Measurements from ENCODE around the gene BUB3.

DNA sequence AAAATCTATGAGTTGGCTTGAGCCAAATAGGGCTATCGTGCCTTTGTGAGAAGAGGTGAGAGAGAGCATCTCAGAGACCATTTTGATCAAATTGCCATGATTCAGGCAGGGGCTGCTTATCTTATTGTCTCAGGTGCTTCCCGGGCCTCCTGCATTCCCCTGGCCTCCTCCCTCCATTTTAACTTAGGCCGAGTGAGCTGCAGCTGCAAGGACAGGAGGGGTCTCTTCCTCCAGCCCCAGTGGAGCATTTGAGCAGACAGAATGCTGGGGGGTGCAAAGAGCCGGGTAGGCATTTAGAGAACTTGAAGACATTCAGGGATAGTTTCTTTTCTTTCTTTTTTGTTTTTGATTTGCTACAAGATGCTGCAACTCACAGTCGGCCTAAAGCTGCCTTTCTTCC lies 59.0 kb downstream of the BUB3 start:
- TF ChIP-seq POLR2A (IDR thresholded peaks at IDR 0.05): no peak
- TF ChIP-seq, protein P1, sequence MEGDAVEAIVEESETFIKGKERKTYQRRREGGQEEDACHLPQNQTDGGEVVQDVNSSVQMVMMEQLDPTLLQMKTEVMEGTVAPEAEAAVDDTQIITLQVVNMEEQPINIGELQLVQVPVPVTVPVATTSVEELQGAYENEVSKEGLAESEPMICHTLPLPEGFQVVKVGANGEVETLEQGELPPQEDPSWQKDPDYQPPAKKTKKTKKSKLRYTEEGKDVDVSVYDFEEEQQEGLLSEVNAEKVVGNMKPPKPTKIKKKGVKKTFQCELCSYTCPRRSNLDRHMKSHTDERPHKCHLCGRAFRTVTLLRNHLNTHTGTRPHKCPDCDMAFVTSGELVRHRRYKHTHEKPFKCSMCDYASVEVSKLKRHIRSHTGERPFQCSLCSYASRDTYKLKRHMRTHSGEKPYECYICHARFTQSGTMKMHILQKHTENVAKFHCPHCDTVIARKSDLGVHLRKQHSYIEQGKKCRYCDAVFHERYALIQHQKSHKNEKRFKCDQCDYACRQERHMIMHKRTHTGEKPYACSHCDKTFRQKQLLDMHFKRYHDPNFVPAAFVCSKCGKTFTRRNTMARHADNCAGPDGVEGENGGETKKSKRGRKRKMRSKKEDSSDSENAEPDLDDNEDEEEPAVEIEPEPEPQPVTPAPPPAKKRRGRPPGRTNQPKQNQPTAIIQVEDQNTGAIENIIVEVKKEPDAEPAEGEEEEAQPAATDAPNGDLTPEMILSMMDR (IDR thresholded peaks at IDR 0.05 in 4 of 5, conservative IDR thresholded peaks at IDR 0.05 in 1 of 5): no peak
